Activated CD4-positive, CD25-positive, alpha-beta regulatory T cell treated with anti-CD3 and anti-CD28 coated beads, Interleukin-2, amount 50 U/mL, for 16 hours (primary cell): Measurements from ENCODE around the gene AMPD1.

Experiments
- DNase-seq: peaks from one replicate; pipeline ENCODE4 v3.0.0-alpha.2; 2020; ENCODE audit warnings: low read depth, low spot score

AMPD1 gene

GRCh38 chr1:114695430-114696058 is at the start of gene AMPD1:
Gene AMPD1 (minus strand): TSS chr1:114695546. CDS start chr1:114695471, 75 bp downstream.
- DNase-seq = no peak

- DNase-seq = no peak
Measured at GRCh38 chr1:114741963-114742746, 46.8 kb upstream of the AMPD1 start.

- DNase-seq = no peak
Measured at GRCh38 chr1:114740331-114740730, 45.0 kb upstream of the AMPD1 start.

- DNase-seq = no peak
Measured at GRCh38 chr1:114737314-114737849, 42.0 kb upstream of the AMPD1 start.

- DNase-seq = no peak
Measured at GRCh38 chr1:114735479-114735878, 40.1 kb upstream of the AMPD1 start.

GRCh38 chr1:114729782-114730181 is 34.4 kb upstream of the AMPD1 start:
- DNase-seq = no peak

- DNase-seq = no peak
Measured at GRCh38 chr1:114728553-114728952, 33.2 kb upstream of the AMPD1 start.

- DNase-seq = no peak
Measured at GRCh38 chr1:114725230-114725629, 29.9 kb upstream of the AMPD1 start.

GRCh38 chr1:114723915-114724314 is 28.6 kb upstream of the AMPD1 start:
- no peak for DNase-seq

GRCh38 chr1:114723457-114723856 is 28.1 kb upstream of the AMPD1 start:
- DNase-seq = no peak

GRCh38 chr1:114720492-114720891 is 25.1 kb upstream of the AMPD1 start:
- no peak for DNase-seq

- no peak for DNase-seq
Measured at GRCh38 chr1:114719424-114719787, 24.1 kb upstream of the AMPD1 start.

- no peak for DNase-seq
Measured at GRCh38 chr1:114718661-114719423, 23.5 kb upstream of the AMPD1 start.

GRCh38 chr1:114716304-114717170 is 21.2 kb upstream of the AMPD1 start, which contains the start of gene NRAS:
Gene NRAS (minus strand): TSS chr1:114716771. CDS start chr1:114716160, 611 bp downstream.
- peak; percentile 94 for DNase-seq

- DNase-seq = no peak
Measured at GRCh38 chr1:114715952-114716303, 20.6 kb upstream of the AMPD1 start.

- DNase-seq = no peak
Measured at GRCh38 chr1:114712977-114713376, 17.6 kb upstream of the AMPD1 start.

- no peak for DNase-seq
Measured at GRCh38 chr1:114710360-114710759, 15.0 kb upstream of the AMPD1 start.

- DNase-seq = no peak
Measured at GRCh38 chr1:114707604-114708003, 12.3 kb upstream of the AMPD1 start.

- no peak for DNase-seq
Measured at GRCh38 chr1:114703242-114703641, 7.9 kb upstream of the AMPD1 start.

- DNase-seq = no peak
Measured at GRCh38 chr1:114702737-114703136, 7.4 kb upstream of the AMPD1 start.

GRCh38 chr1:114701931-114702330 is 6.6 kb upstream of the AMPD1 start:
- DNase-seq = no peak
